GM23248 (cell line): ENCODE measurements around the gene PEAK1. TPM values are rescaled to one million over a fixed set of nuclear protein-coding genes. Genes with fewer than 3 reads are reported as not detected.

Source experiments
- DNase-seq: peaks from one replicate; pipeline ENCODE4 v3.0.0-alpha.2; 2015
- H2AFZ ChIP-seq: fragments of 200-600 bp; sonication (generic); 2 replicates; pipeline ENCODE4 v1.6.1; 2016; ENCODE audit warnings: antibody characterized with exemption
- H3F3A ChIP-seq: fragments of 200-600 bp; sonication (generic); 2 replicates; pipeline ENCODE4 v1.6.1; 2016; ENCODE audit warnings: mild to moderate bottlenecking, antibody characterized with exemption, mixed run types; ENCODE audit not compliant: insufficient read depth
- H3K27ac ChIP-seq: fragments of 200-600 bp; sonication (generic); 2 replicates; pipeline ENCODE4 v1.5.1; 2016; ENCODE audit warnings: mild to moderate bottlenecking
- H3K27me3 ChIP-seq: fragments of 200-600 bp; sonication (generic); replicated peaks from 2 replicates; pipeline ENCODE4 v1.6.1; 2016; ENCODE audit warnings: mild to moderate bottlenecking; ENCODE audit not compliant: insufficient read depth
- H3K36me3 ChIP-seq: fragments of 200-600 bp; sonication (generic); 2 replicates; pipeline ENCODE4 v1.6.1; 2016; ENCODE audit warnings: low read depth, mild to moderate bottlenecking
- H3K4me1 ChIP-seq: fragments of 200-600 bp; sonication (generic); 2 replicates; pipeline ENCODE4 v1.6.1; 2016; ENCODE audit warnings: mild to moderate bottlenecking; ENCODE audit not compliant: insufficient read depth
- H3K4me2 ChIP-seq: fragments of 200-600 bp; sonication (generic); one replicate; pipeline ENCODE4 v1.6.1; 2016; ENCODE audit warnings: mild to moderate bottlenecking; ENCODE audit not compliant: unreplicated experiment
- H3K4me3 ChIP-seq: fragments of 200-600 bp; sonication (generic); 2 replicates; pipeline ENCODE4 v1.5.1; 2016; ENCODE audit warnings: mild to moderate bottlenecking
- H3K79me2 ChIP-seq: fragments of 200-600 bp; sonication (generic); 2 replicates; pipeline ENCODE4 v1.6.1; 2016; ENCODE audit warnings: mild to moderate bottlenecking; ENCODE audit not compliant: insufficient read depth
- H3K9ac ChIP-seq: fragments of 200-600 bp; sonication (generic); 2 replicates; pipeline ENCODE4 v1.6.1; 2016; ENCODE audit warnings: mild to moderate bottlenecking
- H3K9me2 ChIP-seq: fragments of 200-600 bp; sonication (generic); 2 replicates; pipeline ENCODE4 v1.6.1; 2016; ENCODE audit warnings: mixed run types, mild to moderate bottlenecking, moderate library complexity; ENCODE audit not compliant: insufficient read depth
- H3K9me3 ChIP-seq: fragments of 200-600 bp; sonication (generic); one replicate; pipeline ENCODE4 v1.6.1; 2017; ENCODE audit warnings: low read depth
- H4K20me1 ChIP-seq: fragments of 200-600 bp; sonication (generic); 2 replicates; pipeline ENCODE4 v1.6.0; 2016; ENCODE audit not compliant: insufficient read depth
- EZH2 ChIP-seq: fragments of 200-600 bp; sonication (generic); IDR thresholded peaks from 2 replicates; pipeline ENCODE4 v1.6.1; 2018; ENCODE audit warnings: antibody characterized with exemption, mild to moderate bottlenecking; ENCODE audit not compliant: insufficient read depth, poor library complexity, severe bottlenecking
- EZH2phosphoT487 ChIP-seq: fragments of 200-600 bp; sonication (generic); IDR thresholded peaks from 2 replicates; pipeline ENCODE4 v1.6.1; 2018; ENCODE audit warnings: antibody characterized with exemption, moderate library complexity, mild to moderate bottlenecking, low read depth; ENCODE audit not compliant: insufficient read depth
- WGBS, 2 experiments: methylation state at CpG; one replicate each; pipeline ENCODE4 v1.1.6; 2015 to 2017; ENCODE audit warnings: low lambda C conversion rate in 2 of 2, low coverage in 1 of 2; ENCODE audit errors: missing lambda C conversion rate in 2 of 2; 5-methylcytosine and 5-hydroxymethylcytosine counted together
- in situ Hi-C: fragments of 300-500 bp; cut with MboI; formaldehyde crosslinking; loops from 2 replicates; pipeline ENCODE4 v1.15.0; 2020
- polyA plus RNA-seq: library from polyadenylated mRNA; unstranded; fragments of >200 nt; fragmentation: Nextera tagmentation; extraction: Ambion mirVana; gene quantifications from 2 replicates; pipeline ENCODE4 v1.2.1, GENCODE V29; 2016
- total RNA-seq: library from RNA; depleted of rRNA; stranded (reverse); fragments of >200 nt; shearing (Covaris generic); gene quantifications from 2 replicates; pipeline ENCODE4 v1.2.3, GENCODE V29; 2014

The PEAK1 gene
- total and polyA plus RNA-seq, 2 experiments from 2014 or later: 22.4 to 74.5 TPM

DNA sequence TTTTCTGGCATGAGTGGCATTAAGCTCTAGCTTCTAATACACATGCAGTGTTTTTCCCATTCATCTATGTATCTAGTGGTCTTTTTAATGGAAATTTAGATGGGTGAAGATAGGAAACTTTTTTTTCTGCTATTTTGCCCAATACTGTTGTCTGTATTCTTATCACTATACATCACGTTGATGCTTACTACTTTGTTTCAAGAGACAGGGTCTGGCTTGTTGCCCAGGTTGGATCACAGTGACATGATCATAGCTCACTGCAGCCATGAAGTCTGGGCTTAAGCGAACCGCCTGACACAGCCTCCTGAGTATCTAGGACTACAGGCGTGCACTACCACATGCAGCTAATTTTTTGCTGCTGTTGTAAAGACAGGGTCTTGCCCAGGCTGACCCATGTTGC, 84.6 kb downstream of the PEAK1 start:
- WGBS, 2 experiments: 63 to 64% methylated on average over 4 of the region's 4 CpGs
- no peak overlapping the region for H3K4me3 ChIP-seq
- TF ChIP-seq EZH2phosphoT487 (no peak), EZH2 (no peak)
- H3F3A ChIP-seq: no peaks in the 10 kb centered on the region
- no peaks in the 10 kb centered on the region for H3K4me1 ChIP-seq
- no peaks in the 10 kb centered on the region for H3K36me3 ChIP-seq
- no peak overlapping the region for H2AFZ ChIP-seq
- H3K9me3 ChIP-seq: no peaks in the 10 kb centered on the region
- peaks cover 19% of the 10 kb centered on the region for H4K20me1 ChIP-seq
- H3K4me2 ChIP-seq: no peak overlapping the region
- H3K27me3 ChIP-seq: no peaks in the 10 kb centered on the region
- DNase-seq: peak; percentile 25
- H3K27ac ChIP-seq: no peak overlapping the region
- H3K9me2 ChIP-seq: no peaks in the 10 kb centered on the region
- in situ Hi-C loops: no loop called here
- H3K79me2 ChIP-seq: peaks cover 97% of the 10 kb centered on the region
- H3K9ac ChIP-seq: no peak overlapping the region

DNA sequence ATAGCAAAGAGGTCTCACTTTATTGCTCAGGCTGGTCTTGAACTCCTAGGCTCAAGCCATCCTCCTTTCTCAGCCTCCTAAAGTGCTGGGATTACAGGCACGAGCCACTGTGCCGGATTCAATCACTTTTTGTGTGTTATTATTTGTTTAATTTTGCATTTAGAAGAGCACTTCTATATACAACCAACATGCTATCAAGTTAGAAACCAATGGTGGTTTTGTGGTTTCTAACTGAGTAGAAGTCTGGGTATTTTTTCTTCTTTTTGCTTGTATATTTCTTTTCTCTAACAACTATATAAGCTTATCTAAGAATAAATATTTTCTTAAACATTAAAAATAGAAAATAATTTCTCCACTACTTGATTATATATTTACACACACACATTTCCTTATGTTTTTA, 86.7 kb downstream of the PEAK1 start:
- Histone ChIP-seq H3K9me2 (no peaks in the 10 kb centered on the region), H2AFZ (no peak overlapping the region), H3K79me2 (peaks cover 98% of the 10 kb centered on the region), H3F3A (peaks cover 16% of the 10 kb centered on the region; the same call in 1 of the 2 replicates), H3K4me1 (peaks cover 15% of the 10 kb centered on the region), H3K9me3 (no peaks in the 10 kb centered on the region), H3K9ac (no peak overlapping the region), H4K20me1 (peaks cover 17% of the 10 kb centered on the region), H3K27ac (no peak overlapping the region), H3K36me3 (no peaks in the 10 kb centered on the region), H3K4me3 (no peak overlapping the region), H3K4me2 (no peak overlapping the region), H3K27me3 (no peaks in the 10 kb centered on the region)
- in situ Hi-C loops: no loop called here
- no peak for DNase-seq
- WGBS, 2 experiments: 96 to 98% methylated on average over 2 of the region's 2 CpGs
- TF ChIP-seq EZH2 (no peak), EZH2phosphoT487 (no peak)

DNA sequence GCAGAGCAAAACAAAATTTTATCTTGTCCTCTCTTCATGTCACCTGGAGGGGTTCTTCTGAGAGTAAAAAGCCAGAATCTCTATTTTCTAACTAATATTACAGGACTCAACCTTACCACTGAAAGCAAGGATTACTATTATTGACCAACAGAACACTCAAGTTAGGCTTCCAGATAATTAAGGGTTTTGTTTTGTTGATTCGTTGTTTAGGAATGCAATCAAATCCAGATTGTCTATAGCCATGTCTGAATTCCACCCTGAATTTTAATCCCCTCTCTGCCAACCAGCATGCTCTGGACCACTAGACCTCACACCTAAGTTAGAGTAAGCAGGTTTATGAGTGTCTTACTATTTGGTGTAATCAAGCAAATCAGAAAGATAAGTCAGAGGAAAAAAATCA, 90.7 kb downstream of the PEAK1 start:
- peak overlapping the region; percentile 24 for H3K4me2 ChIP-seq
- H3K36me3 ChIP-seq: no peaks in the 10 kb centered on the region
- in situ Hi-C loops: no loop called here
- WGBS, 2 experiments: 0% methylated on average over 1 of the region's 1 CpG
- peak; percentile 36 for DNase-seq
- TF ChIP-seq EZH2phosphoT487 (no peak), EZH2 (no peak)
- peaks cover 97% of the 10 kb centered on the region for H3K79me2 ChIP-seq
- peaks cover 35% of the 10 kb centered on the region for H3K4me1 ChIP-seq
- H3K9me3 ChIP-seq: no peaks in the 10 kb centered on the region
- no peak overlapping the region for H3K9ac ChIP-seq
- no peak overlapping the region for H3K4me3 ChIP-seq
- H3K27ac ChIP-seq: no peak overlapping the region
- no peak overlapping the region for H2AFZ ChIP-seq
- peaks cover 9% of the 10 kb centered on the region; the same call in 1 of the 2 replicates for H4K20me1 ChIP-seq
- peaks cover 22% of the 10 kb centered on the region; the same call in 1 of the 2 replicates for H3F3A ChIP-seq
- H3K27me3 ChIP-seq: no peaks in the 10 kb centered on the region
- no peaks in the 10 kb centered on the region for H3K9me2 ChIP-seq

DNA sequence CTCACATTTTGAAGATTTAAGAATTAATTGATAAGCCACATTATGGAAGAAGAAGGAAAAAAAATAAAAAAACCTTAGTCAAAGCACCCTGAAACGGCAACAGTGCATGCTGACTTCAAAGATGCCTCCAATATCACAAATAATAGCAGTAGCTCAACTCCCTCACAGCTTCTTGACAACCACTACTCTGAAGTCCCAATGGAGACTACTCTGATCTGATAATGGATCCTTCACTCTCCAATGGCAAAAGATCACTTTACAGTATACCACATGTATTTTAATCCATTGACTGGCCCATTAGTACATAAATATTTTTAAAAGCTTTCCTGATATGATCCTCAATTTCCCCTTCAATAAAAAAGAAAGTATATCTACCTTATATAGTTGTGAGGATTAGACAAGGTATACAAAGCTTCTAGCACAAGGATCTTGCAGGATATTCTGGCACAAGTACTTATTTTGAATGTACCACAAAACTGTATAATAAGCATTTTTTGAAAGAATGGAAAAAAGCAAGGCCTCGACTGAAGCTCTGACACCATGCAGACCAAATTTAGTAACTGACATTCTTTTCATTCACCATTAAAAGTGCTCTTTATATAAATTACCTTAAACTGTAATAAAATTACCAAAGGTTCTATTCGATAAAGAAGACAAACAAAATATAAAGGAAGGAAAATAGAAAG, 91.9 kb downstream of the PEAK1 start:
- Histone ChIP-seq H3K4me2 (peak overlapping the region; percentile 24), H3K27ac (no peak overlapping the region), H3K79me2 (peaks cover 94% of the 10 kb centered on the region), H3K4me3 (no peak overlapping the region), H3K9me2 (no peaks in the 10 kb centered on the region), H3K27me3 (no peaks in the 10 kb centered on the region), H3K4me1 (peaks cover 35% of the 10 kb centered on the region), H3K9me3 (no peaks in the 10 kb centered on the region), H3K9ac (no peak overlapping the region), H4K20me1 (peaks cover 9% of the 10 kb centered on the region; the same call in 1 of the 2 replicates), H3K36me3 (no peaks in the 10 kb centered on the region), H2AFZ (no peak overlapping the region), H3F3A (peaks cover 22% of the 10 kb centered on the region; the same call in 1 of the 2 replicates)
- WGBS, 2 experiments: 59 to 64% methylated on average over 3 of the region's 3 CpGs
- in situ Hi-C loops: no loop called here
- DNase-seq: no peak
- TF ChIP-seq EZH2phosphoT487 (no peak), EZH2 (no peak)
